Lung (tissue), 12 donors: ENCODE data around the gene PNMA1. TPM values are rescaled to one million over a fixed set of nuclear protein-coding genes. Genes with fewer than 3 reads are reported as not detected.

ENCODE experiments used
- ATAC-seq: fragments of 200-7000 bp; cut with Tn5 transposase; one replicate; pipeline ENCODE4 v1.9.1; 2020; ENCODE audit warnings: moderate number of reproducible peaks; ENCODE audit not compliant: insufficient read depth, low FRiP score
- DNase-seq, 3 donors: peaks; one replicate each; pipeline ENCODE4 v3.0.0-alpha.2; 2013 to 2017
- H3K27ac ChIP-seq, 2 donors: one replicate each; pipeline ENCODE4 v1.5.1; 2013; ENCODE audit warnings: mild to moderate bottlenecking in 2 of 2, moderate library complexity in 2 of 2, control low read depth in 1 of 2, inconsistent platforms in 1 of 2, low read depth in 1 of 2, low read length in 1 of 2
- H3K27me3 ChIP-seq, 3 donors: one replicate each; pipeline ENCODE4 v1.5.1; 2013; ENCODE audit warnings: low read length in 2 of 3; ENCODE audit not compliant: control insufficient read depth in 3 of 3, insufficient read depth in 3 of 3
- H3K36me3 ChIP-seq, 4 donors: one replicate each; pipeline ENCODE4 v1.5.1; 2013; ENCODE audit warnings: low read length in 4 of 4, mild to moderate bottlenecking in 1 of 4, moderate library complexity in 1 of 4; ENCODE audit not compliant: control insufficient read depth in 4 of 4, insufficient read depth in 4 of 4
- H3K4me1 ChIP-seq, 5 donors: one replicate each; pipeline ENCODE4 v1.5.1; 2013; ENCODE audit warnings: low read length in 5 of 5, mild to moderate bottlenecking in 2 of 5, moderate library complexity in 1 of 5; ENCODE audit not compliant: control insufficient read depth in 5 of 5, insufficient read depth in 5 of 5
- H3K4me3 ChIP-seq: one replicate; pipeline ENCODE4 v1.5.1; 2013; ENCODE audit warnings: mild to moderate bottlenecking, control low read depth, moderate library complexity
- H3K9ac ChIP-seq, 2 donors: one replicate each; pipeline ENCODE4 v1.5.1; 2013; ENCODE audit warnings: low read length in 2 of 2, control low read depth in 1 of 2; ENCODE audit not compliant: insufficient read depth in 1 of 2
- H3K9me3 ChIP-seq, 4 donors: one replicate each; pipeline ENCODE4 v1.5.1; 2013; ENCODE audit warnings: low read length in 3 of 4, mild to moderate bottlenecking in 1 of 4, moderate library complexity in 1 of 4; ENCODE audit not compliant: control insufficient read depth in 4 of 4, insufficient read depth in 3 of 4
- WGBS, 2 donors: extraction: QIAGEN DNeasy Blood & Tissue Kit; methylation state at CpG; one replicate each; pipeline ENCODE4 v1.1.7; 2013; 5-methylcytosine and 5-hydroxymethylcytosine counted together
- polyA plus RNA-seq, 2 donors: library from polyadenylated mRNA; stranded (reverse); fragments of 200-250 nt; gene quantifications; one replicate each; pipeline ENCODE4 v1.2.1, GENCODE V29; 2013
- total RNA-seq, 2 donors: library from RNA; depleted of rRNA in 1 of 2; stranded (reverse); fragments of >200 nt in 1 of 2; gene quantifications; one replicate each; pipeline ENCODE4 v1.2.1, GENCODE V29; 2014 to 2021
- TF ChIP-seq, protein P1 (sequence below): IDR thresholded peaks from 2 replicates; pipeline ENCODE4 v1.5.1; 2012; ENCODE audit warnings: mild to moderate bottlenecking; ENCODE audit errors: control extremely low read depth, extremely low read depth
- donor health status: control.
- donor health status: control.
- donor health status: Bipolar disorder and iron deficiency.
- donor health status: healthy.
- donor health status: DM: yes; HTN: yes; CAD: no.

Gene PNMA1
- total and polyA plus RNA-seq, 4 donors: 11.0 to 34.1 (median 25.7) TPM

DNA sequence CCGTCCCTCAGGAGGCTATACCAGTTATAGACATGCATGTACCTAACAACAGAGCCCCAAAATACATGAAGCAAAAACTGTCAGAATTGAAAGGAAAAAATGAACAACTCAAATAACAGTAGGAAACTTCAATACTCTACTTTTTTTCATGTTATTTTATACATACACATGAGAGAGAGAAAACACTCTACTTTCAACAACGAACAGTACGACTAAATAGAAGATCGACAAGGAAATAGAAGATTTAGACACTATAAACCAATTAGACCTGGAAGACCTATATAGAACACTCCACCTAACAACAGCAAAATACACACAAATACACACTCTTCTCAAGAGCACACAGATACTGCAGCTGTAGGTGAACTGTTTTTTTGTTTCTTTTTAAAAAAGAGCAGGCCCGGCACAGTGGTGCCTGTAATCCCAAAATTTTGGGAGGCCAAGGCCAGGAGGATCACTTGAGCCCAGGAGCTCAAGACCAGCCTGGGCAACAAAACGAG lies 34.7 kb upstream of the PNMA1 start:
- 65 to 81% methylated on average over 6 of the region's 6 CpGs for WGBS, 2 donors
- no peak for ATAC-seq

DNA sequence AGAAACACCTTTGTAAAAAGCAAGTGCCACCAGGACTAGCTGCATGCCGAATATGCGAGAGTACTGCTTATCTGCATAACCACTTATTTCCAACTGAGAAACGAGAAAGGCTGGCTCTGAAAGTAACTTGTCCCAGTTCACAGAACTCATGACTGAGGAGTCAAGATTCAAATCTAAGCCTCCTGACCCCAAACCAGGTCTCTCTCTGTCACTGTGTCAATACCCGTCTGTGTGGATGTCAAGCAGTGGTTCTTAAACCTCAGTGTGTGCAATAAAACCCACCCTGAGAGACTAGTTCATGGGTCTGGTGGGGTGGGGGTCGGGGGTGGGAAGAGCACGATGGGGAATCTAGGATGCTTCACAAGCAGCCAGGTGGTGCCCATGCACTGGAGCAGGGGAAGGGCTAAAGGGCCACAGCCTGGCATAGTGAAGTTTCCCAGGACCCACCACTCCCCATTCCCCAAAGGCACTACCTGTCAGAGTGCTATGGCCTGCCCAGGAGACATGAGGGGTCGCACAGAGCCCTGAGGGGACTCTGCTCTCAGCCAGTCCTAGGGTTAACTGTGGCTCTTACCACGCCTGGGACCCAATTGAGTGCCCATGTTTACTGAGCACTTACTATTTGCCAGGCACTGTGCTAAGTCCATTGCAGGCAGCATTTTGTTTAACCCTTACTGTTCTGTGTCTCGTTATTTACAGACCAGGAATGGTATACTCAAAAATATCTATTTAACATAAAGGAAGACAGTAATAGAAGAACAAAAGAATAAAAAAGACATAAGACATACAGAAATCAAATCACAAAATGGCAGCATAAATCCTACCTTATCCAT lies 33.4 kb upstream of the PNMA1 start:
- ATAC-seq: no peak
- peak overlapping the region in 1 of 2 donors; percentile 87 for H3K27ac ChIP-seq
- TF ChIP-seq, protein P1, sequence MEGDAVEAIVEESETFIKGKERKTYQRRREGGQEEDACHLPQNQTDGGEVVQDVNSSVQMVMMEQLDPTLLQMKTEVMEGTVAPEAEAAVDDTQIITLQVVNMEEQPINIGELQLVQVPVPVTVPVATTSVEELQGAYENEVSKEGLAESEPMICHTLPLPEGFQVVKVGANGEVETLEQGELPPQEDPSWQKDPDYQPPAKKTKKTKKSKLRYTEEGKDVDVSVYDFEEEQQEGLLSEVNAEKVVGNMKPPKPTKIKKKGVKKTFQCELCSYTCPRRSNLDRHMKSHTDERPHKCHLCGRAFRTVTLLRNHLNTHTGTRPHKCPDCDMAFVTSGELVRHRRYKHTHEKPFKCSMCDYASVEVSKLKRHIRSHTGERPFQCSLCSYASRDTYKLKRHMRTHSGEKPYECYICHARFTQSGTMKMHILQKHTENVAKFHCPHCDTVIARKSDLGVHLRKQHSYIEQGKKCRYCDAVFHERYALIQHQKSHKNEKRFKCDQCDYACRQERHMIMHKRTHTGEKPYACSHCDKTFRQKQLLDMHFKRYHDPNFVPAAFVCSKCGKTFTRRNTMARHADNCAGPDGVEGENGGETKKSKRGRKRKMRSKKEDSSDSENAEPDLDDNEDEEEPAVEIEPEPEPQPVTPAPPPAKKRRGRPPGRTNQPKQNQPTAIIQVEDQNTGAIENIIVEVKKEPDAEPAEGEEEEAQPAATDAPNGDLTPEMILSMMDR: no peak
- H3K4me3 ChIP-seq: no peak overlapping the region
- H3K9me3 ChIP-seq: no peaks in the 10 kb centered on the region
- no peak overlapping the region for H3K9ac ChIP-seq
- no peaks in the 10 kb centered on the region for H3K27me3 ChIP-seq
- 66 to 80% methylated on average over 9 of the region's 9 CpGs for WGBS, 2 donors
- H3K4me1 ChIP-seq: peaks cover 53 to 79% (median 72%) of the 10 kb centered on the region in 5 donors
- peaks cover 0 to 4% (median 0%) of the 10 kb centered on the region in 4 donors for H3K36me3 ChIP-seq
- DNase-seq: peak in 1 of 3 donors; percentile 9

More for the DNA sequence above, 34.7 kb upstream of the PNMA1 start:
- Histone ChIP-seq H3K9me3 (no peaks in the 10 kb centered on the region), H3K27me3 (no peaks in the 10 kb centered on the region), H3K27ac (peak overlapping the region in 1 of 2 donors; percentile 15), H3K9ac (no peak overlapping the region), H3K4me3 (no peak overlapping the region), H3K4me1 (peaks cover 54 to 79% (median 70%) of the 10 kb centered on the region in 5 donors), H3K36me3 (peaks cover 0 to 4% (median 0%) of the 10 kb centered on the region in 4 donors)
- DNase-seq: no peak
- TF ChIP-seq, protein P1: no peak

DNA sequence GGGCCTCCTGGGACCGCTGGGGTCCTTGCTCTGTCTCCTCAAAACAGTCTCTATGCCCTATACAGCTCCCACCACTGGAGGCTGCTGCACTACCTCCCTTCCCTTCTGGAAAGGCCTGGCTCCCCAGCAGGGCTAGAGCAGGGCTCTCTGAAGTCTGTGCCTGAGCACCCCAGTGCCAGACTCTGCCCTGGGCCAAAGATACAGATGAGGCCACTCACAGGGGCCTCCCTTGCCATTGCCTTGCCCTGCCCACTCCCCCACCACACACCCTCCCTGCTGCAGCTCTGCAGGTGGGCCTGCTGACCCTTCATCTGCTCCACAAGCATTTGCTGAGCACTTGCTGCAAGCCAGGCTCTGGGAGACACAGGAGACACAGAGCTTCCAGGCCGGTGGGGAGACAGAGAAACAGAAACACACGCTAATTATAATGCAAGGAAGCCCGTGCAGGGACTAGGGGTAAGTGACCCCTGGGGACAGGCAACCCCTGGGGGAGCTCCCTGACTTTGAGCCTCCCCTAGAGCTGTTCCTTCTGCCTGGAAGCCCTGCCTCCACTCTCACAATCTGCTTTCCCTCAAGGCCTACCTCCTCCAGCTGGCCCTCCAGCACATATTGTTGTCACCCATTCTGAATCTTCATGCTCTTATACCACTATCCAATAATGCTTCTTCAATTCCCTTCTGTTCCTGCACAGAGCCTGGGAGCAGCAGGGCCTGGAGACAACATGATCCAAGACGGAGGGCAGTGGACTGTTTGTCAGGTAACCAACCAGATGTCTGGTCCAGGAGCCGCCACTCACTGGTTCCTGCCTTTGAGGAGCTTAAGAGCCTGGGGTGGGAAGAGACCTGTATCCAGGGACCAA lies 32.6 kb upstream of the PNMA1 start:
- TF ChIP-seq, protein P1: no peak
- 47 to 75% methylated on average over 6 of the region's 6 CpGs for WGBS, 2 donors
- no peaks in the 10 kb centered on the region for H3K27me3 ChIP-seq
- H3K4me3 ChIP-seq: no peak overlapping the region
- DNase-seq (peak in 1 of 3 donors; percentile 28), ATAC-seq (no peak)
- H3K9ac ChIP-seq: peak overlapping the region; percentile 19 to 54
- peaks cover 0 to 4% (median 0%) of the 10 kb centered on the region in 4 donors for H3K36me3 ChIP-seq
- no peaks in the 10 kb centered on the region for H3K9me3 ChIP-seq
- peaks cover 50 to 79% (median 72%) of the 10 kb centered on the region in 5 donors for H3K4me1 ChIP-seq
- peak overlapping the region in 1 of 2 donors; percentile 87 for H3K27ac ChIP-seq
